H1 (cell line): ENCODE measurements around the gene CYLD. TPM values are rescaled to one million over a fixed set of nuclear protein-coding genes. Genes with fewer than 3 reads are reported as not detected.

Experiments
- CTCF ChIA-PET: fragments of 300-600 bp; sonication (Branson Sonifier 250); formaldehyde crosslinking; loops from one replicate; lab custom pipeline; 2021; ENCODE audit not compliant: partially characterized antibody; lab: Charles Lee
- POLR2A ChIA-PET: fragments of 300-600 bp; sonication (Branson Sonifier 250); formaldehyde crosslinking; loops from one replicate; lab custom pipeline; 2021; ENCODE audit warnings: inconsistent platforms; ENCODE audit not compliant: partially characterized antibody; lab: Charles Lee
- DNase-seq, 2 experiments: peaks; one replicate each; pipeline versions ENCODE4 v3.0.0 to v3.0.0-alpha.2; 2010 to 2022; ENCODE audit warnings: low spot score in 2 of 2, low read depth in 1 of 2, mixed read lengths in 1 of 2
- FAIRE-seq: peaks from 2 replicates; lab custom pipeline; 2011; peaks lifted over from hg19 to GRCh38; lab: Jason Lieb, UNC
- H2AFZ ChIP-seq: 2 replicates; pipeline ENCODE4 v1.8.1; 2012; ENCODE audit warnings: low read length, inconsistent platforms
- H2AK5ac ChIP-seq: 2 replicates; pipeline ENCODE4 v1.6.1; 2013; ENCODE audit warnings: low read depth, low read length
- H2BK120ac ChIP-seq: replicated peaks from 2 replicates; pipeline ENCODE3; 2013; ENCODE audit warnings: low read depth, low read length, inconsistent platforms
- H2BK12ac ChIP-seq: 2 replicates; pipeline ENCODE4 v1.6.1; 2013; ENCODE audit warnings: low read depth, low read length
- H2BK15ac ChIP-seq: 2 replicates; pipeline ENCODE4 v1.6.1; 2013; ENCODE audit warnings: low read length
- H2BK20ac ChIP-seq: 2 replicates; pipeline ENCODE4 v1.6.1; 2013; ENCODE audit warnings: low read length
- H2BK5ac ChIP-seq: 2 replicates; pipeline ENCODE4 v1.6.1; 2013; ENCODE audit warnings: low read depth, low read length
- H3K14ac ChIP-seq: 2 replicates; pipeline ENCODE4 v1.6.1; 2013; ENCODE audit warnings: inconsistent platforms; ENCODE audit not compliant: insufficient read length
- H3K18ac ChIP-seq: 2 replicates; pipeline ENCODE4 v1.6.1; 2013; ENCODE audit warnings: low read length; ENCODE audit errors: extremely low read depth
- H3K23ac ChIP-seq: 2 replicates; pipeline ENCODE4 v1.6.1; 2013; ENCODE audit warnings: inconsistent platforms; ENCODE audit not compliant: insufficient read length
- H3K23me2 ChIP-seq: 2 replicates; pipeline ENCODE4 v1.6.1; 2013; ENCODE audit warnings: low read depth, low read length
- H3K27ac ChIP-seq: 2 replicates; pipeline ENCODE4 v1.6.1; 2011; ENCODE audit warnings: low read depth, low read length, inconsistent platforms
- H3K27me3 ChIP-seq, 4 experiments: replicated peaks in 1 of 4; 1 replicate in 1 of 4; 2 replicates in 3 of 4; pipeline versions ENCODE4 v1.6.1 to v1.8.1; 2011 to 2013; ENCODE audit warnings: low read length in 3 of 4, mild to moderate bottlenecking in 3 of 4, inconsistent platforms in 2 of 4, mixed read lengths in 2 of 4, moderate library complexity in 1 of 4; ENCODE audit not compliant: control insufficient read depth in 3 of 4, insufficient read depth in 3 of 4; ENCODE audit errors: extremely low read depth in 1 of 4
- H3K36me3 ChIP-seq, 4 experiments: 2 replicates each; pipeline versions ENCODE4 v1.6.1 to v1.8.1; 2011 to 2013; ENCODE audit warnings: mild to moderate bottlenecking in 4 of 4, low read length in 3 of 4, moderate library complexity in 2 of 4, control low read depth in 1 of 4, inconsistent platforms in 1 of 4; ENCODE audit not compliant: insufficient read depth in 4 of 4, control insufficient read depth in 2 of 4
- H3K4ac ChIP-seq: replicated peaks from 2 replicates; pipeline ENCODE3; 2013; ENCODE audit warnings: low read length, low read depth, mixed read lengths, inconsistent platforms; ENCODE audit not compliant: insufficient read length
- H3K4me1 ChIP-seq, 4 experiments: replicated peaks in 1 of 4; 1 replicate in 1 of 4; 2 replicates in 3 of 4; pipeline versions ENCODE4 v1.6.1 to v1.8.1; 2011 to 2013; ENCODE audit warnings: low read length in 3 of 4, inconsistent platforms in 2 of 4, mixed read lengths in 1 of 4; ENCODE audit not compliant: insufficient read depth in 4 of 4, control insufficient read depth in 3 of 4
- H3K4me2 ChIP-seq, 2 experiments: 2 replicates each; pipeline versions ENCODE4 v1.6.1 to v1.8.1; 2011 to 2013; ENCODE audit warnings: low read depth in 2 of 2, low read length in 2 of 2, control low read depth in 1 of 2, inconsistent platforms in 1 of 2, mild to moderate bottlenecking in 1 of 2; ENCODE audit not compliant: insufficient read depth in 1 of 2
- H3K4me3 ChIP-seq, 4 experiments: fragments of 200-600, 300-600 bp in 1 of 4; sonication (generic), shearing (Covaris generic), sonication (Bioruptor Twin) in 1 of 4; 2 replicates each; pipeline versions ENCODE4 v1.5.1 to v1.8.1; 2011 to 2016; ENCODE audit warnings: low read length in 4 of 4, low read depth in 3 of 4, control low read depth in 2 of 4, inconsistent platforms in 2 of 4, mild to moderate bottlenecking in 2 of 4, mixed read lengths in 1 of 4, moderate library complexity in 1 of 4; ENCODE audit not compliant: insufficient read depth in 2 of 4; ENCODE audit errors: extremely low read depth in 1 of 4
- H3K56ac ChIP-seq: replicated peaks from 2 replicates; pipeline ENCODE3; 2013; ENCODE audit warnings: low read depth, mild to moderate bottlenecking, mixed read lengths, low read length, inconsistent platforms; ENCODE audit not compliant: insufficient read length
- H3K79me1 ChIP-seq: 2 replicates; pipeline ENCODE4 v1.6.1; 2013; ENCODE audit warnings: low read depth, low read length, control low read depth
- H3K79me2 ChIP-seq, 2 experiments: 2 replicates each; pipeline versions ENCODE4 v1.6.1 to v1.8.1; 2012 to 2013; ENCODE audit warnings: low read length in 2 of 2, mild to moderate bottlenecking in 2 of 2, inconsistent platforms in 1 of 2; ENCODE audit not compliant: insufficient read depth in 2 of 2, control insufficient read depth in 1 of 2
- H3K9ac ChIP-seq, 4 experiments: replicated peaks in 1 of 4; 1 replicate in 1 of 4; 2 replicates in 3 of 4; pipeline versions ENCODE4 v1.6.1 to v1.8.1; 2011 to 2013; ENCODE audit warnings: low read depth in 3 of 4, low read length in 3 of 4, control low read depth in 2 of 4, mild to moderate bottlenecking in 2 of 4, moderate library complexity in 2 of 4, inconsistent platforms in 1 of 4; ENCODE audit errors: extremely low read depth in 1 of 4
- H3K9me3 ChIP-seq, 2 experiments: 2 replicates each; pipeline versions ENCODE4 v1.6.1 to v1.8.1; 2012 to 2013; ENCODE audit warnings: mild to moderate bottlenecking in 2 of 2, moderate library complexity in 2 of 2, control low read depth in 1 of 2, inconsistent platforms in 1 of 2, low read depth in 1 of 2, low read length in 1 of 2, mixed read lengths in 1 of 2; ENCODE audit not compliant: insufficient read depth in 2 of 2
- H4K20me1 ChIP-seq, 2 experiments: replicated peaks in 1 of 2; 2 replicates each; pipeline versions ENCODE3 to v1.8.1; 2011 to 2013; ENCODE audit warnings: inconsistent platforms in 2 of 2, low read length in 2 of 2, mild to moderate bottlenecking in 1 of 2; ENCODE audit not compliant: insufficient read depth in 2 of 2, control insufficient read depth in 1 of 2
- H4K5ac ChIP-seq: 2 replicates; pipeline ENCODE4 v1.6.1; 2013; ENCODE audit warnings: low read length, low read depth, mixed read lengths, inconsistent platforms; ENCODE audit not compliant: insufficient read length
- H4K8ac ChIP-seq: 2 replicates; pipeline ENCODE4 v1.8.0; 2013; ENCODE audit warnings: mild to moderate bottlenecking, moderate library complexity, low read length, inconsistent platforms; ENCODE audit not compliant: insufficient read depth; ENCODE audit errors: extremely low read depth
- H4K91ac ChIP-seq: replicated peaks from 2 replicates; pipeline ENCODE3; 2013; ENCODE audit warnings: low read length, mixed read lengths, inconsistent platforms; ENCODE audit not compliant: insufficient read length
- EZH2 ChIP-seq: fragments of 200-600 bp; sonication (generic); IDR thresholded peaks from 2 replicates; pipeline ENCODE4 v1.7.1; 2012; ENCODE audit warnings: low read depth, mild to moderate bottlenecking, moderate library complexity, low read length, inconsistent platforms; ENCODE audit not compliant: severe bottlenecking
- POLR2AphosphoS5 ChIP-seq: IDR thresholded peaks from 2 replicates; pipeline ENCODE4 v1.6.1; 2011; ENCODE audit warnings: low read depth, low read length
- TBP ChIP-seq: IDR thresholded peaks from 2 replicates; pipeline ENCODE4 v1.6.1; 2011; ENCODE audit warnings: low read depth, low read length, improper control_type of control experiment
- WGBS, 2 experiments: shearing (Covaris generic) in 1 of 2; methylation state at CpG; one replicate each; pipeline versions ENCODE4 v1.1.6 to v1.1.7; 2013 to 2015; ENCODE audit warnings: low lambda C conversion rate in 2 of 2, mixed read lengths in 2 of 2, inconsistent platforms in 1 of 2, low coverage in 1 of 2, missing lambda C conversion rate in 1 of 2; ENCODE audit not compliant: insufficient replicate concordance in 2 of 2, insufficient coverage in 1 of 2, insufficient read length in 1 of 2; ENCODE audit errors: extremely low coverage in 1 of 2, missing lambda C conversion rate in 1 of 2; 5-methylcytosine and 5-hydroxymethylcytosine counted together
- polyA plus RNA-seq, 7 experiments: library from polyadenylated mRNA; depleted of rRNA in 3 of 7; stranded (reverse) in 5 of 7; unstranded in 2 of 7; fragments of >200 nt in 5 of 7; fragments of 200-250 nt in 2 of 7; gene quantifications; 1 replicate in 5 of 7; 2 replicates in 1 of 7; 4 replicates in 1 of 7; pipeline versions ENCODE4 v1.2.1 to v1.2.3, GENCODE V29; 2011 to 2013; ENCODE audit warnings: missing spikeins in 2 of 7, mixed read lengths in 2 of 7
- total RNA-seq: library from RNA; stranded (reverse); fragmentation: NEBNext Ultra II Directional; extraction: Animal tissue kit (Norgen Biotek cat#: 25700); gene quantifications from 2 replicates; pipeline ENCODE4 v1.2.1, GENCODE V29; 2021
- TF ChIP-seq, protein P1 (sequence below): IDR thresholded peaks from 2 replicates; pipeline ENCODE4 v1.6.1; 2012; ENCODE audit warnings: low read length, inconsistent platforms

CYLD gene
- total and polyA plus RNA-seq, 2 of the 8 experiments (the other 6 are each of a cell fraction or from before 2014, with no cell fraction given): 3.7 to 18.8 TPM

DNA sequence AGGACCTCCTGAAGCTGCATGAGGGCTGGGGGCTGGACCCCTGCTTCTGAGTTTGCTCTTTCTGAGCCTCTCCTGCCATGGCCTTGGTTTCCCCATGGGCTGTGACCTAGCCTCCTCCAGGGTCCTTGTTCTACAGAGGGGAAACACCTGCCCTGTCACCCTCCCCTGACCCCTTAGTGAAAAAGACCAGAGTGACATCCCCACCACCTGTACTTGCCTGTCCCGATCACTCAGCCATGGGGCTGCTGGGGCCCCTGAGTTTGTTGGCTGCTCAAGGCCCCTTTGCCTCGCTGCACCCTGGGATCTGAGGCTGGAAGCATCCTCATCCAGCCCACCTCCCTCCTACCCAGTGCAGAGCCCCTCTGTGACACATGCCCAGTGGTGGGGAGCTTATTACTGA is 47.7 kb upstream of the CYLD start:
- Histone ChIP-seq H3K23ac (no peak overlapping the region), H2BK120ac (no peak overlapping the region), H2BK20ac (no peak overlapping the region), H3K56ac (no peak overlapping the region), H3K18ac (no peak overlapping the region), H3K14ac (no peak overlapping the region), H3K23me2 (peaks cover 15% of the 10 kb centered on the region), H3K27ac (no peak overlapping the region)
- TF ChIP-seq EZH2: peak; percentile 18
- no peak for TF ChIP-seq TBP
- no peak for TF ChIP-seq POLR2AphosphoS5
- TF ChIP-seq, protein P1, sequence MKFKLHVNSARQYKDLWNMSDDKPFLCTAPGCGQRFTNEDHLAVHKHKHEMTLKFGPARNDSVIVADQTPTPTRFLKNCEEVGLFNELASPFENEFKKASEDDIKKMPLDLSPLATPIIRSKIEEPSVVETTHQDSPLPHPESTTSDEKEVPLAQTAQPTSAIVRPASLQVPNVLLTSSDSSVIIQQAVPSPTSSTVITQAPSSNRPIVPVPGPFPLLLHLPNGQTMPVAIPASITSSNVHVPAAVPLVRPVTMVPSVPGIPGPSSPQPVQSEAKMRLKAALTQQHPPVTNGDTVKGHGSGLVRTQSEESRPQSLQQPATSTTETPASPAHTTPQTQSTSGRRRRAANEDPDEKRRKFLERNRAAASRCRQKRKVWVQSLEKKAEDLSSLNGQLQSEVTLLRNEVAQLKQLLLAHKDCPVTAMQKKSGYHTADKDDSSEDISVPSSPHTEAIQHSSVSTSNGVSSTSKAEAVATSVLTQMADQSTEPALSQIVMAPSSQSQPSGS: no peak
- TF ChIP-seq, all 59 proteins: peak for 1
- Histone ChIP-seq H3K4me1 (peaks cover 0 to 6% (median 1%) of the 10 kb centered on the region in 4 experiments; a peak in 3 of 7 replicates), H3K4ac (no peak overlapping the region), H4K20me1 (peaks cover 0 to 7% of the 10 kb centered on the region in 2 experiments), H4K91ac (no peak overlapping the region), H2AK5ac (no peak overlapping the region), H2BK15ac (no peak overlapping the region), H4K5ac (no peak overlapping the region), H3K9ac (no peak overlapping the region), H2BK5ac (no peak overlapping the region), H3K79me2 (no peaks in the 10 kb centered on the region), H3K4me3 (no peak overlapping the region; a peak in 1 of 8 replicates), H3K79me1 (no peaks in the 10 kb centered on the region), H4K8ac (no peak overlapping the region), H3K9me3 (no peaks in the 10 kb centered on the region), H3K4me2 (0 out of 4 replicates have a peak overlapping the region, but pooled peaks of 1 of the 2 experiments have one; percentile 89), H3K27me3 (peaks cover 0 to 26% (median 23%) of the 10 kb centered on the region in 4 experiments; a peak in 6 of 7 replicates), H2BK12ac (no peak overlapping the region), H3K36me3 (no peaks in the 10 kb centered on the region), H2AFZ (no peak overlapping the region)
- POLR2A ChIA-PET: no interaction called here
- CTCF ChIA-PET: interaction anchor here (0.9 to 2.1 kb wide), 6 partner anchors 17 to 83 kb away, joined by 3 to 6 read pairs (median 3); no protein-coding TSS in a partner anchor
- DNase-seq (no peak), FAIRE-seq (no peak)
- 96% methylated on average over 2 of the region's 2 CpGs; no CpG with 5 or more reads in 1 of the 2 experiments for WGBS, 2 experiments
